Brain microvascular endothelial cell (primary cell): ENCODE measurements around the gene CALM1.

Experiments
- DNase-seq: peaks from one replicate; pipeline ENCODE4 v3.0.0-alpha.2; 2020
- H3K27ac ChIP-seq: fragments of 250-450 bp; sonication (Bioruptor Pico); 2 replicates; pipeline ENCODE4 v1.5.1; 2020; ENCODE audit warnings: mild to moderate bottlenecking, moderate library complexity
- H3K27me3 ChIP-seq: fragments of 250-450 bp; sonication (Bioruptor Pico); replicated peaks from 2 replicates; pipeline ENCODE4 v1.5.1; 2020; ENCODE audit warnings: mild to moderate bottlenecking
- H3K36me3 ChIP-seq: fragments of 250-450 bp; sonication (Bioruptor Pico); replicated peaks from 2 replicates; pipeline ENCODE4 v1.5.1; 2020; ENCODE audit warnings: mild to moderate bottlenecking
- H3K4me3 ChIP-seq: 2 replicates; pipeline ENCODE4 v1.5.1; 2011; ENCODE audit warnings: low read depth, mild to moderate bottlenecking, control low read depth, low read length, moderate library complexity
- CTCF ChIP-seq: IDR thresholded peaks from 2 replicates; pipeline ENCODE4 v1.5.1; 2011; ENCODE audit warnings: low read depth, mild to moderate bottlenecking, moderate library complexity, low read length, control low read depth, inconsistent platforms; ENCODE audit errors: missing control alignments
- in situ Hi-C: cut with HindIII; loops from 2 replicates; pipeline ENCODE4 v1.10.0; 2017; ENCODE audit warnings: low sequenced_read_pairs, low pct_ligation_motif_present

Gene CALM1

GRCh38 chr14:90449411-90449810 lies 52.6 kb downstream of the CALM1 start:
- Histone ChIP-seq H3K36me3 (no peaks in the 10 kb centered on the region), H3K27ac (no peak overlapping the region), H3K27me3 (no peaks in the 10 kb centered on the region), H3K4me3 (no peak overlapping the region)
- no peak for TF ChIP-seq CTCF
- in situ Hi-C loops = no loop called here
- DNase-seq = no peak

GRCh38 chr14:90450151-90450550 lies 53.3 kb downstream of the CALM1 start:
- Histone ChIP-seq H3K27ac (no peak overlapping the region), H3K27me3 (no peaks in the 10 kb centered on the region), H3K4me3 (no peak overlapping the region), H3K36me3 (no peaks in the 10 kb centered on the region)
- no peak for TF ChIP-seq CTCF
- no peak for DNase-seq
- in situ Hi-C loops = no loop called here

GRCh38 chr14:90450667-90451066 lies 53.8 kb downstream of the CALM1 start:
- no peaks in the 10 kb centered on the region for H3K27me3 ChIP-seq
- no peak overlapping the region for H3K27ac ChIP-seq
- no peak for TF ChIP-seq CTCF
- DNase-seq = no peak
- no peak overlapping the region for H3K4me3 ChIP-seq
- no peaks in the 10 kb centered on the region for H3K36me3 ChIP-seq
- in situ Hi-C loops = no loop called here

GRCh38 chr14:90451443-90451842 lies 54.6 kb downstream of the CALM1 start:
- DNase-seq = no peak
- H3K4me3 ChIP-seq = no peak overlapping the region
- H3K27me3 ChIP-seq = no peaks in the 10 kb centered on the region
- TF ChIP-seq CTCF = no peak
- H3K36me3 ChIP-seq = no peaks in the 10 kb centered on the region
- no peak overlapping the region for H3K27ac ChIP-seq
- in situ Hi-C loops = no loop called here

- TF ChIP-seq CTCF = no peak
- Histone ChIP-seq H3K27me3 (no peaks in the 10 kb centered on the region), H3K4me3 (no peak overlapping the region), H3K27ac (no peak overlapping the region), H3K36me3 (no peaks in the 10 kb centered on the region)
- no peak for DNase-seq
- in situ Hi-C loops = no loop called here
These were observed 55.1 kb downstream of the CALM1 start for GRCh38 chr14:90451961-90452360.

GRCh38 chr14:90452366-90452765 lies 55.5 kb downstream of the CALM1 start:
- in situ Hi-C loops = no loop called here
- Histone ChIP-seq H3K27me3 (no peaks in the 10 kb centered on the region), H3K4me3 (no peak overlapping the region), H3K27ac (no peak overlapping the region), H3K36me3 (no peaks in the 10 kb centered on the region)
- no peak for DNase-seq
- no peak for TF ChIP-seq CTCF
